Endothelial cell of umbilical vein (primary cell): ENCODE data around the gene CASP10. TPM values are rescaled to one million over a fixed set of nuclear protein-coding genes. Genes with fewer than 3 reads are reported as not detected.

Source experiments
- BruUV-seq: library from RNA; stranded (reverse); fragments of 400-500 nt; replicated peaks from 2 replicates; lab custom pipeline; 2021; lab: Mats Ljungman, UMichigan
- CTCF ChIA-PET: fragments of 300-600, 350-600 bp; sonication (Branson Sonifier 250); formaldehyde crosslinking; loops from one replicate; lab custom pipeline; 2021; ENCODE audit warnings: antibody characterized with exemption, inconsistent platforms; lab: Charles Lee
- POLR2A ChIA-PET: fragments of 300-600, 350-600 bp; sonication (Branson Sonifier 250); formaldehyde crosslinking; loops from one replicate; lab custom pipeline; 2021; ENCODE audit warnings: antibody characterized with exemption, inconsistent platforms; lab: Charles Lee
- DNase-seq: peaks from one replicate; pipeline ENCODE4 v3.0.0-alpha.2; 2011; ENCODE audit warnings: low read depth, low spot score
- FAIRE-seq: peaks from 2 replicates; lab custom pipeline; 2011; peaks lifted over from hg19 to GRCh38; lab: Jason Lieb, UNC
- H2AFZ ChIP-seq: 2 replicates; pipeline ENCODE4 v1.6.0; 2012; ENCODE audit warnings: low read depth, low read length, control low read depth, inconsistent platforms
- H3K27ac ChIP-seq: 2 replicates; pipeline ENCODE4 v1.5.1; 2011; ENCODE audit warnings: low read depth, mild to moderate bottlenecking, control low read depth, low read length, moderate library complexity; ENCODE audit not compliant: insufficient read depth
- H3K27me3 ChIP-seq, 2 experiments: 2 replicates each; pipeline versions ENCODE4 v1.6.0 to v1.6.1; 2011; ENCODE audit warnings: low read length in 2 of 2, mixed read lengths in 1 of 2; ENCODE audit not compliant: control insufficient read depth in 2 of 2, insufficient read depth in 2 of 2
- H3K36me3 ChIP-seq, 2 experiments: 2 replicates in 1 of 2; 3 replicates in 1 of 2; pipeline ENCODE4 v1.5.1; 2011; ENCODE audit warnings: low read length in 2 of 2, mild to moderate bottlenecking in 1 of 2, moderate library complexity in 1 of 2; ENCODE audit not compliant: control insufficient read depth in 2 of 2, insufficient read depth in 2 of 2; ENCODE audit errors: extremely low read depth in 1 of 2
- H3K4me1 ChIP-seq: 3 replicates; pipeline ENCODE4 v1.5.1; 2011; ENCODE audit warnings: mild to moderate bottlenecking, low read length; ENCODE audit not compliant: control insufficient read depth, insufficient read depth; ENCODE audit errors: extremely low read depth
- H3K4me2 ChIP-seq: 2 replicates; pipeline ENCODE4 v1.6.1; 2011; ENCODE audit warnings: low read length, control low read depth, mixed read lengths; ENCODE audit not compliant: insufficient read depth
- H3K4me3 ChIP-seq, 3 experiments: fragments of 200-600 bp in 1 of 3; sonication (generic), shearing (Covaris generic) in 1 of 3; replicated peaks in 1 of 3; 2 replicates each; pipeline ENCODE4 v1.5.1; 2011 to 2016; ENCODE audit warnings: control low read depth in 3 of 3, low read length in 3 of 3, mild to moderate bottlenecking in 2 of 3, inconsistent platforms in 1 of 3, low read depth in 1 of 3, moderate library complexity in 1 of 3; ENCODE audit not compliant: insufficient read depth in 1 of 3
- H3K79me2 ChIP-seq: 2 replicates; pipeline ENCODE4 v1.6.0; 2012; ENCODE audit warnings: low read length, inconsistent platforms; ENCODE audit not compliant: control insufficient read depth, insufficient read depth
- H3K9ac ChIP-seq: replicated peaks from 2 replicates; pipeline ENCODE3; 2011; ENCODE audit warnings: low read length, control low read depth; ENCODE audit not compliant: insufficient read depth; ENCODE audit errors: extremely low read depth
- H3K9me1 ChIP-seq: replicated peaks from 3 replicates; pipeline ENCODE4 v1.6.0; 2011; ENCODE audit warnings: mild to moderate bottlenecking, low read length; ENCODE audit not compliant: control insufficient read depth, insufficient read depth; ENCODE audit errors: extremely low read depth
- H3K9me3 ChIP-seq: replicated peaks from 2 replicates; pipeline ENCODE4 v1.5.1; 2012; ENCODE audit warnings: low read length, inconsistent platforms; ENCODE audit not compliant: control insufficient read depth, insufficient read depth
- H4K20me1 ChIP-seq: replicated peaks from 2 replicates; pipeline ENCODE3; 2011; ENCODE audit warnings: mild to moderate bottlenecking, low read length; ENCODE audit not compliant: control insufficient read depth, insufficient read depth; ENCODE audit errors: extremely low read depth
- GATA2 ChIP-seq: IDR thresholded peaks from 2 replicates; pipeline ENCODE4 v1.7.0; 2011; ENCODE audit warnings: low read depth, mild to moderate bottlenecking, moderate library complexity, mixed read lengths, low read length; ENCODE audit not compliant: insufficient read length, insufficient read depth
- POLR2AphosphoS5 ChIP-seq: IDR thresholded peaks from 2 replicates; pipeline ENCODE4 v1.6.1; 2012; ENCODE audit warnings: low read depth, mild to moderate bottlenecking, control low read depth, low read length, moderate library complexity; ENCODE audit not compliant: insufficient read depth
- dilution Hi-C: fragments of 300-500 bp; cut with MboI; formaldehyde crosslinking; loops from one replicate; pipeline ENCODE4 v1.15.0; 2019; ENCODE audit warnings: low sequenced_read_pairs; ENCODE audit not compliant: extremely low pct_ligation_motif_present
- intact Hi-C: fragments of 100-400 bp; cut with micrococcal nuclease; formaldehyde crosslinking; loops from one replicate; pipeline ENCODE4 v1.10.0; 2022
- polyA plus RNA-seq, 4 experiments: library from polyadenylated mRNA; depleted of rRNA in 3 of 4; stranded (reverse) in 3 of 4; unstranded in 1 of 4; fragments of >200 nt; gene quantifications; 2 replicates each; pipeline versions ENCODE4 v1.2.1 to v1.2.3, GENCODE V29; 2011 to 2012; ENCODE audit warnings: missing spikeins in 1 of 4
- total RNA-seq: library from RNA; stranded (reverse); gene quantifications from 2 replicates; pipeline ENCODE4 v1.2.3, GENCODE V29; 2021
- TF ChIP-seq, protein P1 (sequence below): IDR thresholded peaks from 2 replicates; pipeline ENCODE4 v1.6.1; 2011; ENCODE audit not compliant: insufficient read depth, insufficient read length
- TF ChIP-seq, protein P2 (sequence below), 2 donors: IDR thresholded peaks; 1 replicate in 1 of 2; 2 replicates in 1 of 2; pipeline ENCODE4 v1.5.1; 2011; ENCODE audit warnings: low read length in 2 of 2, mild to moderate bottlenecking in 2 of 2, moderate library complexity in 2 of 2, control low read depth in 1 of 2, inconsistent platforms in 1 of 2, low read depth in 1 of 2; ENCODE audit not compliant: insufficient read depth in 1 of 2; ENCODE audit errors: extremely low read depth in 1 of 2

CASP10 gene
- total and polyA plus RNA-seq, 2 donors (not counting 3 experiments of a cell fraction or from before 2014, with no cell fraction given) = 16.4 to 37.6 TPM

DNA sequence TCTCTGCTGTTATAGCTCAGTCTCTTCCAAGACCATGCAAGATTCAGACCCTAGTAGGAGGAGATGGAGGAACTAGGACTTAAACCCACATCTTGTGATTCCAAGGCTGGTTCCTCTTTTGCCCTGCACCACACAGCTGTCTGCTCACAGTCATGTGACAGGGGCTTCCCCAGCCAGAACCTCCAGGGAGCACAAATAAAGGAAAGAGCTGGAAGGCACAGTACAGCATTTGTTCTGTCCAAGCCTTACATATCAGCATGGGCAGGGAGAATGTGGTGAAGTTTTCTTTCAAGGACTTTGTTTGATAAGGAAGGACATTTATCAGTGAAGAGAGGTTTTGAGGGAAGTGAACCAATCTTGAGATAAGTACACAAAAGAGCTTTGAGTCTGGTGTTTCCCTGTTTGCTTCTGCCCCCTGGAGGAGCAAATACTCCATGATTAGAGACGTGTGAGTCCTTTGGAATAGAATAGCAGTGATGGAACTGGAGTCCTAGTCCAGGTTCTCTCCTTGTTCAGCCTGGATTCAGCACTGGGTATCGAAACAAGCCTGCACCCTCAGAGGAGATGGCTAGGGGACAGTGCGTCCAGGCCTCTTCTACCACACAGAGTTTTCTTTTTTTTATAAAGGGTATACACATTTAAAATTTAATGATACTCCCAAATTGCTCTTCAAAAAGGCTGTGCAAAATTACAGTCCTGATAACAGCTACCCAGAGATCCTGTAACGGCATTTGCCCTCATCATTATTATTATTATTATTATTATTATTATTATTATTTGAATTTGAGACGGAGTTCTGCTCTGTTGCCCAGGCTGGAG, 24.6 kb upstream of the CASP10 start:
- Histone ChIP-seq H3K36me3 (peaks cover 29 to 32% of the 10 kb centered on the region in 2 experiments), H3K79me2 (peaks cover 15% of the 10 kb centered on the region), H4K20me1 (no peaks in the 10 kb centered on the region), H3K4me2 (no peak overlapping the region), H3K27me3 (no peaks in the 10 kb centered on the region), H3K9me1 (no peaks in the 10 kb centered on the region), H3K4me1 (peaks cover 14% of the 10 kb centered on the region), H3K4me3 (no peak overlapping the region), H3K9me3 (no peaks in the 10 kb centered on the region), H3K27ac (peak overlapping the region; percentile 54), H3K9ac (no peak overlapping the region), H2AFZ (no peak overlapping the region)
- TSS peak; percentile 50 for BruUV-seq
- TF ChIP-seq, protein P1, sequence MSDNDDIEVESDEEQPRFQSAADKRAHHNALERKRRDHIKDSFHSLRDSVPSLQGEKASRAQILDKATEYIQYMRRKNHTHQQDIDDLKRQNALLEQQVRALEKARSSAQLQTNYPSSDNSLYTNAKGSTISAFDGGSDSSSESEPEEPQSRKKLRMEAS = no peak
- TF ChIP-seq GATA2 (peak; percentile 49), POLR2AphosphoS5 (peak; percentile 29)
- TF ChIP-seq, protein P2, sequence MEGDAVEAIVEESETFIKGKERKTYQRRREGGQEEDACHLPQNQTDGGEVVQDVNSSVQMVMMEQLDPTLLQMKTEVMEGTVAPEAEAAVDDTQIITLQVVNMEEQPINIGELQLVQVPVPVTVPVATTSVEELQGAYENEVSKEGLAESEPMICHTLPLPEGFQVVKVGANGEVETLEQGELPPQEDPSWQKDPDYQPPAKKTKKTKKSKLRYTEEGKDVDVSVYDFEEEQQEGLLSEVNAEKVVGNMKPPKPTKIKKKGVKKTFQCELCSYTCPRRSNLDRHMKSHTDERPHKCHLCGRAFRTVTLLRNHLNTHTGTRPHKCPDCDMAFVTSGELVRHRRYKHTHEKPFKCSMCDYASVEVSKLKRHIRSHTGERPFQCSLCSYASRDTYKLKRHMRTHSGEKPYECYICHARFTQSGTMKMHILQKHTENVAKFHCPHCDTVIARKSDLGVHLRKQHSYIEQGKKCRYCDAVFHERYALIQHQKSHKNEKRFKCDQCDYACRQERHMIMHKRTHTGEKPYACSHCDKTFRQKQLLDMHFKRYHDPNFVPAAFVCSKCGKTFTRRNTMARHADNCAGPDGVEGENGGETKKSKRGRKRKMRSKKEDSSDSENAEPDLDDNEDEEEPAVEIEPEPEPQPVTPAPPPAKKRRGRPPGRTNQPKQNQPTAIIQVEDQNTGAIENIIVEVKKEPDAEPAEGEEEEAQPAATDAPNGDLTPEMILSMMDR (IDR thresholded peaks at IDR 0.05; ENCODE audit: extremely low read depth in 1 of 2, insufficient read depth in 1 of 2, low read depth in 1 of 2, low read length in 2 of 2) = peak; percentile 64 to 77
- ChIA-PET CTCF (interaction anchor here (0.7 to 4.5 kb wide), 39 partner anchors 11 to 445 kb away, joined by 3 to 140 read pairs (median 5); partner anchors contain the start of genes CASP10, CFLAR and ORC2), POLR2A (interaction anchor here (0.9 to 1.4 kb wide), 7 partner anchors 10 to 74 kb away, joined by 3 to 10 read pairs (median 4); no protein-coding TSS in a partner anchor)
- intact Hi-C loops (loop anchor here (1.0 kb wide), 5 partner anchors 40 to 257 kb away; partner anchors contain the start of genes HYCC2 and ORC2), dilution Hi-C loops (no loop called here)
- DNase-seq = peak; percentile 89
- peak; percentile 90 for FAIRE-seq
